ENCODE results near the gene PTEN.

DNA sequence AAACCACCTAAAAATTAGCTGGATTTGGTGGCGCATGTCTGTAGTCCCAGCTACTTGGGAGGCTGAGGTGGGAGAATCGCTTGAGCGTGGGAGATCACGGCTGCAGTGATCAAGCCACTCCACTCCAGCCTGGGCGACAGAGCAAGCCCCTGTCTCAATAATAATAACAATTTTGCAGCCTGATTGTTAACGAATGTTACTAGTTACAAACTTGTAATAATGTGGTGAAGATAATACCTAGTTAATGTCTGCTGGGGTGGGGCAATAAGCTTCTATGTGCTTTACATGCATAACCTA, 44.2 kb upstream of the PTEN start:
- TF ChIP-seq, protein P1, sequence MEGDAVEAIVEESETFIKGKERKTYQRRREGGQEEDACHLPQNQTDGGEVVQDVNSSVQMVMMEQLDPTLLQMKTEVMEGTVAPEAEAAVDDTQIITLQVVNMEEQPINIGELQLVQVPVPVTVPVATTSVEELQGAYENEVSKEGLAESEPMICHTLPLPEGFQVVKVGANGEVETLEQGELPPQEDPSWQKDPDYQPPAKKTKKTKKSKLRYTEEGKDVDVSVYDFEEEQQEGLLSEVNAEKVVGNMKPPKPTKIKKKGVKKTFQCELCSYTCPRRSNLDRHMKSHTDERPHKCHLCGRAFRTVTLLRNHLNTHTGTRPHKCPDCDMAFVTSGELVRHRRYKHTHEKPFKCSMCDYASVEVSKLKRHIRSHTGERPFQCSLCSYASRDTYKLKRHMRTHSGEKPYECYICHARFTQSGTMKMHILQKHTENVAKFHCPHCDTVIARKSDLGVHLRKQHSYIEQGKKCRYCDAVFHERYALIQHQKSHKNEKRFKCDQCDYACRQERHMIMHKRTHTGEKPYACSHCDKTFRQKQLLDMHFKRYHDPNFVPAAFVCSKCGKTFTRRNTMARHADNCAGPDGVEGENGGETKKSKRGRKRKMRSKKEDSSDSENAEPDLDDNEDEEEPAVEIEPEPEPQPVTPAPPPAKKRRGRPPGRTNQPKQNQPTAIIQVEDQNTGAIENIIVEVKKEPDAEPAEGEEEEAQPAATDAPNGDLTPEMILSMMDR (IDR thresholded peaks at IDR 0.05) = no peak
- TF ChIP-seq POLR2AphosphoS5 (IDR thresholded peaks at IDR 0.05; ENCODE audit: insufficient read depth in 1 of 2, low read depth in 1 of 2) (no peak), POLR2A (IDR thresholded peaks at IDR 0.05) (no peak)
